Measurements from ENCODE around the gene WBP1.

WBP1 gene

GRCh38 chr2:74497777-74498499 lies 39.7 kb downstream of the WBP1 start:
- Histone ChIP-seq H3K79me2 (ENCODE audit: insufficient read depth, low read length) (no peaks in the 10 kb centered on the region), H2AFZ (ENCODE audit: low read length) (no peak overlapping the region), H4K20me1 (ENCODE audit: insufficient read depth, low read length) (no peaks in the 10 kb centered on the region), H3K4me2 (ENCODE audit: low read length) (peak overlapping the region; percentile 60), H3K4me3 (ENCODE audit: low read depth, low read length, poor library complexity, severe bottlenecking) (peak overlapping the region; percentile 45), H3F3A (ENCODE audit: insufficient read depth, low read length) (no peaks in the 10 kb centered on the region), H3K9me3 (ENCODE audit: low read length) (no peaks in the 10 kb centered on the region), H3K9ac (ENCODE audit: low read length) (no peak overlapping the region; the same call in 1 of the 2 replicates), H3K36me3 (ENCODE audit: insufficient read depth, low read length) (peaks cover 11% of the 10 kb centered on the region), H3K4me1 (ENCODE audit: insufficient read depth, low read length, severe bottlenecking) (peaks cover 7% of the 10 kb centered on the region), H3K9me2 (ENCODE audit: low read depth, low read length) (no peaks in the 10 kb centered on the region), H3K27me3 (ENCODE audit: insufficient read depth, low read length) (peaks cover 22% of the 10 kb centered on the region; the same call in 1 of the 2 replicates), H3K27ac (ENCODE audit: low read depth, low read length, poor library complexity, severe bottlenecking) (no peak overlapping the region)
- TF ChIP-seq CTCF (IDR thresholded peaks at IDR 0.05; ENCODE audit: low read length) (no peak), EZH2 (IDR thresholded peaks at IDR 0.05; ENCODE audit: borderline replicate concordance, low read length) (no peak)

- no peak for TF ChIP-seq CTCF (IDR thresholded peaks at IDR 0.05; ENCODE audit: low read length)
- TF ChIP-seq EZH2 (IDR thresholded peaks at IDR 0.05; ENCODE audit: borderline replicate concordance, low read length), result no peak
- Histone ChIP-seq H4K20me1 (ENCODE audit: insufficient read depth, low read length) (no peaks in the 10 kb centered on the region), H3F3A (ENCODE audit: insufficient read depth, low read length) (no peaks in the 10 kb centered on the region), H3K9ac (ENCODE audit: low read length) (no peak overlapping the region), H3K4me1 (ENCODE audit: insufficient read depth, low read length, severe bottlenecking) (peaks cover 15% of the 10 kb centered on the region), H3K79me2 (ENCODE audit: insufficient read depth, low read length) (no peaks in the 10 kb centered on the region), H3K9me2 (ENCODE audit: low read depth, low read length) (no peaks in the 10 kb centered on the region), H3K4me3 (ENCODE audit: low read depth, low read length, poor library complexity, severe bottlenecking) (peak overlapping the region; percentile 45), H3K4me2 (ENCODE audit: low read length) (peak overlapping the region; percentile 60), H3K27me3 (ENCODE audit: insufficient read depth, low read length) (peaks cover 25% of the 10 kb centered on the region; the same call in 1 of the 2 replicates), H3K27ac (ENCODE audit: low read depth, low read length, poor library complexity, severe bottlenecking) (no peak overlapping the region), H3K36me3 (ENCODE audit: insufficient read depth, low read length) (peaks cover 3% of the 10 kb centered on the region), H2AFZ (ENCODE audit: low read length) (no peak overlapping the region), H3K9me3 (ENCODE audit: low read length) (no peaks in the 10 kb centered on the region)
Observed at GRCh38 chr2:74498500-74499266, 40.4 kb downstream of the WBP1 start.

GRCh38 chr2:74499267-74499939 lies 41.2 kb downstream of the WBP1 start, which contains the start of gene LBX2:
Gene LBX2 (minus strand): TSS chr2:74499603. CDS start chr2:74499537, 66 bp downstream.
- Histone ChIP-seq H4K20me1 (ENCODE audit: insufficient read depth, low read length) (no peaks in the 10 kb centered on the region), H3K9ac (ENCODE audit: low read length) (no peak within 1 kb of the TSS), H3K79me2 (ENCODE audit: insufficient read depth, low read length) (no peaks in the 10 kb centered on the region), H3K4me2 (ENCODE audit: low read length) (peak within 1 kb of the TSS; percentile 60; the same call in 1 of the 2 replicates), H3K9me3 (ENCODE audit: low read length) (no peaks in the 10 kb centered on the region), H3K27me3 (ENCODE audit: insufficient read depth, low read length) (peaks cover 25% of the 10 kb centered on the region; the same call in 1 of the 2 replicates), H3K36me3 (ENCODE audit: insufficient read depth, low read length) (no peaks in the 10 kb centered on the region; the same call in 1 of the 2 replicates), H2AFZ (ENCODE audit: low read length) (no peak within 1 kb of the TSS), H3K27ac (ENCODE audit: low read depth, low read length, poor library complexity, severe bottlenecking) (no peak within 1 kb of the TSS), H3K4me3 (ENCODE audit: low read depth, low read length, poor library complexity, severe bottlenecking) (peak within 1 kb of the TSS; percentile 45), H3K4me1 (ENCODE audit: insufficient read depth, low read length, severe bottlenecking) (peaks cover 15% of the 10 kb centered on the region), H3F3A (ENCODE audit: insufficient read depth, low read length) (no peaks in the 10 kb centered on the region), H3K9me2 (ENCODE audit: low read depth, low read length) (no peaks in the 10 kb centered on the region)
- no peak for TF ChIP-seq EZH2 (IDR thresholded peaks at IDR 0.05; ENCODE audit: borderline replicate concordance, low read length)
- no peak for TF ChIP-seq CTCF (IDR thresholded peaks at IDR 0.05; ENCODE audit: low read length)

Measured in OCI-LY1 (cell line).